K562 (cell line): ENCODE data around the gene LENEP. TPM values are rescaled to one million over a fixed set of nuclear protein-coding genes. Genes with fewer than 3 reads are reported as not detected.

ENCODE experiments used
- ARID3A ChIP-seq: IDR thresholded peaks from 2 replicates; pipeline ENCODE4 v1.6.1; 2012; ENCODE audit warnings: low read depth, low read length, improper control_type of control experiment, borderline replicate concordance
- ATF6 ChIP-seq: sonication (generic); formaldehyde crosslinking; IDR thresholded peaks from 2 replicates; pipeline ENCODE4 v1.4.0; 2020; ENCODE audit warnings: mild to moderate bottlenecking, missing genetic modification reagents
- BCL6 ChIP-seq: fragments of 250-450 bp; sonication (Bioruptor Pico); IDR thresholded peaks from 2 replicates; pipeline ENCODE4 v1.4.0; 2020
- CBX5 ChIP-seq: IDR thresholded peaks from 2 replicates; pipeline ENCODE4 v1.6.1; 2014; ENCODE audit warnings: low read depth, borderline replicate concordance
- CHAMP1 ChIP-seq: fragments of 450-650 bp; IDR thresholded peaks from 2 replicates; pipeline ENCODE4 v1.6.1; 2016; ENCODE audit warnings: mild to moderate bottlenecking
- FOXP1 ChIP-seq: sonication (generic); formaldehyde crosslinking; IDR thresholded peaks from 2 replicates; pipeline ENCODE4 v1.8.0; 2022; ENCODE audit warnings: mild to moderate bottlenecking, missing genetic modification reagents
- FOXP4 ChIP-seq: sonication (generic); formaldehyde crosslinking; IDR thresholded peaks from 2 replicates; pipeline ENCODE4 v1.8.0; 2022; ENCODE audit warnings: mild to moderate bottlenecking, missing genetic modification reagents, borderline replicate concordance
- JUN ChIP-seq, 2 experiments: sonication (generic) in 1 of 2; formaldehyde crosslinking in 1 of 2; IDR thresholded peaks; 2 replicates each; pipeline versions ENCODE4 v1.6.1 to v1.8.0; 2012 to 2022; ENCODE audit warnings: borderline replicate concordance in 2 of 2, mild to moderate bottlenecking in 2 of 2, improper control_type of control experiment in 1 of 2, low read depth in 1 of 2, low read length in 1 of 2, missing genetic modification reagents in 1 of 2
- LARP7 ChIP-seq: fragments of 450-650 bp; IDR thresholded peaks from 2 replicates; pipeline ENCODE4 v1.6.1; 2016
- SMARCE1 ChIP-seq: fragments of 450-650 bp; IDR thresholded peaks from 2 replicates; pipeline ENCODE4 v1.7.1; 2016; ENCODE audit warnings: mild to moderate bottlenecking
- SP2 ChIP-seq: IDR thresholded peaks from 2 replicates; pipeline ENCODE4 v1.6.1; 2011; ENCODE audit warnings: mild to moderate bottlenecking, low read depth, low read length, moderate library complexity; ENCODE audit not compliant: poor library complexity, severe bottlenecking; ENCODE audit errors: extremely low read depth
- ZBTB12 ChIP-seq: fragments of 250-450 bp; sonication (Bioruptor Pico); IDR thresholded peaks from 2 replicates; pipeline ENCODE4 v1.4.0; 2020
- ZFP30 ChIP-seq: fragments of 250-450 bp; sonication (Bioruptor Pico); IDR thresholded peaks from 2 replicates; pipeline ENCODE4 v1.8.0; 2022; ENCODE audit warnings: moderate library complexity, mild to moderate bottlenecking, inconsistent platforms, borderline replicate concordance
- ZNF133 ChIP-seq: fragments of 250-450 bp; sonication (Bioruptor Pico); IDR thresholded peaks from 2 replicates; pipeline ENCODE4 v1.4.0; 2020; ENCODE audit warnings: mild to moderate bottlenecking
- ZNF586 ChIP-seq: fragments of 450-650 bp; formaldehyde crosslinking; conservative IDR thresholded peaks from 2 replicates; pipeline ENCODE4 v1.4.0; 2020; ENCODE audit warnings: mild to moderate bottlenecking, moderate library complexity
- ZNF699 ChIP-seq: fragments of 250-450 bp; sonication (Bioruptor Pico); IDR thresholded peaks from 2 replicates; pipeline ENCODE4 v1.8.0; 2021; ENCODE audit warnings: mild to moderate bottlenecking, moderate library complexity; ENCODE audit not compliant: insufficient replicate concordance
- ZNF778 ChIP-seq: fragments of 450-650 bp; formaldehyde crosslinking; IDR thresholded peaks from 2 replicates; pipeline ENCODE4 v1.4.0; 2020; ENCODE audit warnings: mild to moderate bottlenecking, moderate library complexity
- ZNF780A ChIP-seq: fragments of 250-450 bp; sonication (Bioruptor Pico); IDR thresholded peaks from 2 replicates; pipeline ENCODE4 v1.5.0; 2021; ENCODE audit warnings: mild to moderate bottlenecking
- polyA plus RNA-seq, 8 experiments: library from polyadenylated mRNA; depleted of rRNA in 4 of 8; stranded (reverse) in 5 of 8; unstranded in 3 of 8; fragments of >200 nt; fragmentation: Nextera tagmentation in 2 of 8; fragmentation: Illumina TruSeq in 1 of 8; extraction: Ambion mirVana in 2 of 8; extraction: Trizol in 1 of 8; gene quantifications; 2 replicates each; pipeline versions ENCODE4 v1.2.1 to v1.2.3, GENCODE V29; 2011 to 2014; ENCODE audit warnings: inconsistent platforms in 1 of 8, missing spikeins in 1 of 8
- total RNA-seq, 7 experiments: library from RNA; depleted of rRNA in 6 of 7; stranded (reverse); fragments of >200 nt in 6 of 7; fragmentation: Illumina TruSeq in 2 of 7; extraction: Trizol in 2 of 7; gene quantifications; 2 replicates each; pipeline versions ENCODE4 v1.2.1 to v1.2.3, GENCODE V29; 2011 to 2021; ENCODE audit warnings: low replicate concordance in 1 of 7

Gene LENEP
- total and polyA plus RNA-seq, 9 of the 15 experiments (the other 6 are each of a cell fraction or from before 2014, with no cell fraction given), result 0.23 to 0.87 (median 0.67) TPM; not detected in 5

- TF ChIP-seq ZBTB12 (CRISPR knock-in tag), result no peak
- no peak for TF ChIP-seq ZNF133 (CRISPR knock-in tag)
- no peak for TF ChIP-seq LARP7
- no peak for TF ChIP-seq ZFP30 (CRISPR knock-in tag)
- TF ChIP-seq ZNF780A (CRISPR knock-in tag), result no peak
- no peak for TF ChIP-seq CBX5
- TF ChIP-seq ZNF778 (CRISPR knock-in tag), result no peak
- no peak for TF ChIP-seq JUN (IDR thresholded peaks at IDR 0.05; ENCODE audit: borderline replicate concordance, low read depth, low read length)
- no peak for TF ChIP-seq JUN (CRISPR knock-in tag; IDR thresholded peaks at IDR 0.05; ENCODE audit: borderline replicate concordance)
- TF ChIP-seq ZNF586 (CRISPR knock-in tag), result no peak
- TF ChIP-seq FOXP1, result no peak
- no peak for TF ChIP-seq ZNF699
- TF ChIP-seq SP2, result no peak
- TF ChIP-seq CHAMP1, result no peak
- no peak for TF ChIP-seq FOXP4 (CRISPR knock-in tag)
- no peak for TF ChIP-seq BCL6 (CRISPR knock-in tag)
- TF ChIP-seq ARID3A, result no peak
- TF ChIP-seq ATF6 (CRISPR knock-in tag), result no peak
- peak; percentile 40; the same call in 1 of the 2 replicates for TF ChIP-seq SMARCE1
These were observed 5.6 kb downstream of the LENEP start (continued) for GRCh38 chr1:154998818-154999570.
